ENCODE results near the gene CTRL.

DNA sequence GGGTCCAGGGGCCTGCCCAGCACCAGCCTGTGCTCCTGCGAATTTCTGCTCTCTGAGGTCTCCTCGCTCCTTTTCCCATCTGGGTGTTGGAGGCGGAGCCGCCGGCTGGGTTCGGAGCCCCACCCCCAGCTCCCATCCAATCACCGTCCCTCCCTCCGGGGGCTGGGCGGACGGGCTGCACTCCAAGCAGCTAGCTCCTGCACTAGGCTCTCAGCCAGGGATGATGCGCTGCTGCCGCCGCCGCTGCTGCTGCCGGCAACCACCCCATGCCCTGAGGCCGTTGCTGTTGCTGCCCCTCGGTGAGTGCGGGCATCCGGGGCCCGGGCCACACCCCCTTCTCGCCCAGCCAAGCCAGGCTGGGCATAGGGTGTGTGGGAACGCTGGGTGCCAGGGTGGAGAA is 47.0 kb downstream of the CTRL start, which contains the start of gene NRN1L:
- TF ChIP-seq POLR2A (IDR thresholded peaks at IDR 0.05): no peak
- TF ChIP-seq, protein P1, sequence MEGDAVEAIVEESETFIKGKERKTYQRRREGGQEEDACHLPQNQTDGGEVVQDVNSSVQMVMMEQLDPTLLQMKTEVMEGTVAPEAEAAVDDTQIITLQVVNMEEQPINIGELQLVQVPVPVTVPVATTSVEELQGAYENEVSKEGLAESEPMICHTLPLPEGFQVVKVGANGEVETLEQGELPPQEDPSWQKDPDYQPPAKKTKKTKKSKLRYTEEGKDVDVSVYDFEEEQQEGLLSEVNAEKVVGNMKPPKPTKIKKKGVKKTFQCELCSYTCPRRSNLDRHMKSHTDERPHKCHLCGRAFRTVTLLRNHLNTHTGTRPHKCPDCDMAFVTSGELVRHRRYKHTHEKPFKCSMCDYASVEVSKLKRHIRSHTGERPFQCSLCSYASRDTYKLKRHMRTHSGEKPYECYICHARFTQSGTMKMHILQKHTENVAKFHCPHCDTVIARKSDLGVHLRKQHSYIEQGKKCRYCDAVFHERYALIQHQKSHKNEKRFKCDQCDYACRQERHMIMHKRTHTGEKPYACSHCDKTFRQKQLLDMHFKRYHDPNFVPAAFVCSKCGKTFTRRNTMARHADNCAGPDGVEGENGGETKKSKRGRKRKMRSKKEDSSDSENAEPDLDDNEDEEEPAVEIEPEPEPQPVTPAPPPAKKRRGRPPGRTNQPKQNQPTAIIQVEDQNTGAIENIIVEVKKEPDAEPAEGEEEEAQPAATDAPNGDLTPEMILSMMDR (IDR thresholded peaks at IDR 0.05): no peak

Measured in adrenal gland (tissue), 5 donors.